ENCODE results near the gene GPR107. TPM values are rescaled to one million over a fixed set of nuclear protein-coding genes. Genes with fewer than 3 reads are reported as not detected.
A peak's percentile ranks its signal among the peaks of the same experiment; 100 is the strongest.

Gene GPR107
- total and polyA plus RNA-seq, 8 donors: 3.4 to 37.8 (median 13.2) TPM

GRCh38 chr9:130058887-130059286 lies 5.2 kb downstream of the GPR107 start:
- peak in 1 of 2 donors; percentile 34 for DNase-seq
- TF ChIP-seq CTCF (IDR thresholded peaks at IDR 0.05) (no peak), POLR2A (IDR thresholded peaks at IDR 0.05) (no peak), POLR2AphosphoS5 (IDR thresholded peaks at IDR 0.05) (no peak), EP300 (IDR thresholded peaks at IDR 0.05) (no peak)
- H3K27me3 ChIP-seq: no peaks in the 10 kb centered on the region
- intact Hi-C loops (cut with DNase I; ENCODE audit: low total_unique reads): no loop called here
- H3K27ac ChIP-seq: no peak overlapping the region
- H3K36me3 ChIP-seq: peaks cover 0 to 14% (median 12%) of the 10 kb centered on the region in 4 donors
- H3K9me3 ChIP-seq: no peaks in the 10 kb centered on the region
- 47 to 57% (median 53%) methylated on average over 3 of the region's 3 CpGs for WGBS, 5 donors
- H3K4me1 ChIP-seq: peaks cover 7 to 56% (median 26%) of the 10 kb centered on the region in 4 donors
- H3K4me3 ChIP-seq: no peak overlapping the region

- intact Hi-C loops (cut with DNase I; ENCODE audit: low total_unique reads): no loop called here
- 33 to 52% (median 50%) methylated on average over 7 of the region's 7 CpGs for WGBS, 5 donors
- TF ChIP-seq CTCF (IDR thresholded peaks at IDR 0.05): no peak
- TF ChIP-seq POLR2AphosphoS5 (IDR thresholded peaks at IDR 0.05): no peak
- TF ChIP-seq POLR2A (IDR thresholded peaks at IDR 0.05): no peak
- no peak for TF ChIP-seq EP300 (IDR thresholded peaks at IDR 0.05)
Observed at GRCh38 chr9:130060296-130060695, 6.6 kb downstream of the GPR107 start.

GRCh38 chr9:130062750-130063149 lies 9.0 kb downstream of the GPR107 start:
- Histone ChIP-seq H3K4me3 (no peak overlapping the region), H3K4me1 (peaks cover 0 to 39% (median 12%) of the 10 kb centered on the region in 4 donors), H3K9me3 (no peaks in the 10 kb centered on the region), H3K27me3 (no peaks in the 10 kb centered on the region), H3K36me3 (peaks cover 0 to 23% (median 12%) of the 10 kb centered on the region in 4 donors), H3K27ac (no peak overlapping the region)
- no peak for DNase-seq
- TF ChIP-seq CTCF (IDR thresholded peaks at IDR 0.05) (no peak), POLR2A (IDR thresholded peaks at IDR 0.05) (no peak), EP300 (IDR thresholded peaks at IDR 0.05) (no peak), POLR2AphosphoS5 (IDR thresholded peaks at IDR 0.05) (no peak)
- intact Hi-C loops (cut with DNase I; ENCODE audit: low total_unique reads): no loop called here
- 74 to 87% (median 78%) methylated on average over 2 of the region's 2 CpGs for WGBS, 5 donors

More at GRCh38 chr9:130060296-130060695, 6.6 kb downstream of the GPR107 start:
- Histone ChIP-seq H3K36me3 (peaks cover 0 to 22% (median 12%) of the 10 kb centered on the region in 4 donors), H3K9me3 (no peaks in the 10 kb centered on the region), H3K4me3 (no peak overlapping the region), H3K27ac (no peak overlapping the region), H3K4me1 (peaks cover 0 to 46% (median 16%) of the 10 kb centered on the region in 4 donors), H3K27me3 (no peaks in the 10 kb centered on the region)
- DNase-seq: peak in 1 of 2 donors; percentile 68

GRCh38 chr9:130064621-130065020 lies 10.9 kb downstream of the GPR107 start:
- Histone ChIP-seq H3K4me1 (peaks cover 0 to 58% (median 15%) of the 10 kb centered on the region in 4 donors), H3K4me3 (no peak overlapping the region), H3K27me3 (no peaks in the 10 kb centered on the region), H3K36me3 (peaks cover 0 to 10% (median 0%) of the 10 kb centered on the region in 4 donors), H3K9me3 (no peaks in the 10 kb centered on the region), H3K27ac (no peak overlapping the region)
- intact Hi-C loops (cut with DNase I; ENCODE audit: low total_unique reads): no loop called here
- 90 to 96% (median 94%) methylated on average over 4 of the region's 4 CpGs for WGBS, 5 donors
- TF ChIP-seq CTCF (IDR thresholded peaks at IDR 0.05) (no peak), EP300 (IDR thresholded peaks at IDR 0.05) (no peak), POLR2A (IDR thresholded peaks at IDR 0.05) (no peak), POLR2AphosphoS5 (IDR thresholded peaks at IDR 0.05) (no peak)
- no peak for DNase-seq

All from stomach (tissue), 9 donors.